GM12878 (cell line): ENCODE results near the gene ANKRD11. TPM values are rescaled to one million over a fixed set of nuclear protein-coding genes. Genes with fewer than 3 reads are reported as not detected.
"Not testable (repeated sequence)": the region's sequence is repeated elsewhere in the genome, so short reads cannot be mapped to it uniquely, and the experiment has no call there.

ENCODE experiments used
- ATAC-seq: fragments of 200-7000 bp; cut with Tn5 transposase; 3 replicates; pipeline ENCODE4 v1.9.1; 2020; ENCODE audit warnings: mild to moderate bottlenecking, moderate library complexity
- BruUV-seq: library from RNA; stranded (reverse); fragments of 400-500 nt; replicated peaks from 2 replicates; lab custom pipeline; 2021; lab: Mats Ljungman, UMichigan
- CTCF ChIA-PET: fragments of 300-600 bp; sonication (Branson Sonifier 250); formaldehyde crosslinking; extraction: SDS; loops from one replicate; lab custom pipeline; 2021; ENCODE audit warnings: inconsistent platforms; lab: Yijun Ruan, JAX
- POLR2A ChIA-PET: fragments of 350-600 bp; formaldehyde crosslinking; extraction: SDS; loops from one replicate; lab custom pipeline; 2021; ENCODE audit warnings: inconsistent platforms; lab: Charles Lee
- RAD21 ChIA-PET: fragments of 300-600 bp; sonication (Branson Sonifier 250); formaldehyde crosslinking; loops from one replicate; lab custom pipeline; 2023; ENCODE audit warnings: antibody characterized with exemption; ENCODE audit not compliant: unreplicated experiment; lab: Charles Lee
- SMC1A ChIA-PET: fragments of 300-600 bp; sonication (Branson Sonifier 250); formaldehyde crosslinking; loops from one replicate; lab custom pipeline; 2023; ENCODE audit not compliant: unreplicated experiment, uncharacterized antibody; lab: Charles Lee
- DNase-seq: peaks from one replicate; pipeline ENCODE4 v3.0.0-alpha.2; 2011; ENCODE audit warnings: low read depth, low spot score
- FAIRE-seq: peaks from 3 replicates; lab custom pipeline; 2011; peaks lifted over from hg19 to GRCh38; lab: Jason Lieb, UNC
- H2AFZ ChIP-seq: 2 replicates; pipeline ENCODE4 v1.6.0; 2011; ENCODE audit warnings: low read depth, low read length, control low read depth; ENCODE audit not compliant: control insufficient read depth
- H3K27ac ChIP-seq: 2 replicates; pipeline ENCODE4 v1.5.1; 2011; ENCODE audit warnings: control low read depth; ENCODE audit not compliant: control insufficient read depth, insufficient read depth
- H3K27me3 ChIP-seq, 2 experiments: replicated peaks in 1 of 2; 2 replicates each; pipeline versions ENCODE4 v1.6.0 to v1.6.1; 2011; ENCODE audit warnings: low read length in 1 of 2; ENCODE audit not compliant: control insufficient read depth in 2 of 2, insufficient read depth in 2 of 2
- H3K36me3 ChIP-seq, 2 experiments: 2 replicates each; pipeline ENCODE4 v1.5.1; 2011; ENCODE audit warnings: low read length in 1 of 2; ENCODE audit not compliant: control insufficient read depth in 2 of 2, insufficient read depth in 2 of 2
- H3K4me1 ChIP-seq: 2 replicates; pipeline ENCODE4 v1.6.1; 2011; ENCODE audit warnings: mild to moderate bottlenecking, low read length, moderate library complexity, mixed read lengths; ENCODE audit not compliant: control insufficient read depth, insufficient read depth
- H3K4me2 ChIP-seq: 2 replicates; pipeline ENCODE4 v1.6.0; 2011; ENCODE audit warnings: control low read depth; ENCODE audit not compliant: control insufficient read depth, insufficient read depth
- H3K4me3 ChIP-seq: fragments of 200-600 bp; sonication (generic); 2 replicates; pipeline ENCODE4 v1.5.1; 2016
- H3K79me2 ChIP-seq: 2 replicates; pipeline ENCODE4 v1.6.0; 2011; ENCODE audit warnings: low read length; ENCODE audit not compliant: control insufficient read depth, insufficient read depth
- H3K9ac ChIP-seq: 2 replicates; pipeline ENCODE4 v1.8.0; 2011; ENCODE audit warnings: low read length, control low read depth, mixed read lengths; ENCODE audit not compliant: control insufficient read depth, insufficient read depth
- H3K9me3 ChIP-seq: replicated peaks from 3 replicates; pipeline ENCODE4 v1.5.1; 2011; ENCODE audit warnings: mild to moderate bottlenecking, low read length; ENCODE audit not compliant: control insufficient read depth, insufficient read depth
- H4K20me1 ChIP-seq: 2 replicates; pipeline ENCODE4 v1.6.0; 2011; ENCODE audit not compliant: control insufficient read depth, insufficient read depth
- CEBPB ChIP-seq, 2 experiments: fragments of 150-350 bp in 1 of 2; IDR thresholded peaks; 2 replicates each; pipeline ENCODE4 v1.6.1; 2012 to 2014; ENCODE audit warnings: low read depth in 2 of 2, low read length in 2 of 2, borderline replicate concordance in 1 of 2, inconsistent platforms in 1 of 2
- IKZF1 ChIP-seq: fragments of 450-650 bp; conservative IDR thresholded peaks from 2 replicates; pipeline ENCODE4 v1.6.1; 2017; ENCODE audit warnings: antibody characterized with exemption, mild to moderate bottlenecking
- POLR2A ChIP-seq: IDR thresholded peaks from 2 replicates; pipeline ENCODE4 v1.6.1; 2011; ENCODE audit warnings: low read depth, mild to moderate bottlenecking, low read length
- RFX5 ChIP-seq: IDR thresholded peaks from 2 replicates; pipeline ENCODE4 v1.6.1; 2011; ENCODE audit warnings: low read depth, low read length, improper control_type of control experiment
- SPI1 ChIP-seq: IDR thresholded peaks from 2 replicates; pipeline ENCODE4 v1.6.1; 2011; ENCODE audit warnings: low read depth, mild to moderate bottlenecking, low read length, moderate library complexity, borderline replicate concordance; ENCODE audit not compliant: insufficient read depth
- USF1 ChIP-seq: IDR thresholded peaks from 2 replicates; pipeline ENCODE4 v1.6.1; 2011; ENCODE audit warnings: borderline replicate concordance, low read depth, mild to moderate bottlenecking, moderate library complexity, mixed read lengths, low read length; ENCODE audit not compliant: insufficient read depth; ENCODE audit errors: extremely low read length
- WGBS: methylation state at CpG from one replicate; pipeline ENCODE4 v1.1.6; 2016; ENCODE audit warnings: low lambda C conversion rate; ENCODE audit not compliant: insufficient replicate concordance, insufficient coverage; ENCODE audit errors: missing lambda C conversion rate; 5-methylcytosine and 5-hydroxymethylcytosine counted together
- in situ Hi-C: fragments of 300-500 bp; cut with MboI; formaldehyde crosslinking; loops from 9 replicates; pipeline ENCODE4 v1.14.3; 2018; ENCODE audit warnings: mixed read lengths
- intact Hi-C: fragments of 100-400 bp; cut with micrococcal nuclease; formaldehyde crosslinking; loops from one replicate; pipeline ENCODE4 v1.14.2; 2022; ENCODE audit not compliant: unreplicated experiment
- polyA plus RNA-seq, 11 experiments: library from polyadenylated mRNA; depleted of rRNA in 4 of 11; unstranded in 6 of 11; stranded (reverse) in 5 of 11; fragments of >200 nt; fragmentation: Nextera tagmentation in 4 of 11; fragmentation: Illumina TruSeq in 1 of 11; extraction: Ambion mirVana in 4 of 11; extraction: Trizol in 1 of 11; gene quantifications; 1 replicate in 1 of 11; 2 replicates in 10 of 11; pipeline versions ENCODE4 v1.2.1 to v1.2.3, GENCODE V29; 2011 to 2016; ENCODE audit warnings: inconsistent platforms in 2 of 11, missing spikeins in 2 of 11, low read depth in 1 of 11
- total RNA-seq, 4 experiments: library from RNA; depleted of rRNA in 3 of 4; stranded (reverse); fragments of >200 nt in 3 of 4; fragmentation: Illumina TruSeq in 1 of 4; extraction: Trizol in 1 of 4; gene quantifications; 2 replicates each; pipeline versions ENCODE4 v1.2.1 to v1.2.3, GENCODE V29; 2013 to 2021

The ANKRD11 gene
- total and polyA plus RNA-seq, 10 of the 15 experiments (the other 5 are each of a cell fraction or from before 2014, with no cell fraction given), result 5.1 to 103 (median 27.4) TPM

GRCh38 chr16:89389504-89390223 lies 100.7 kb downstream of the ANKRD11 start:
- CTCF ChIA-PET, result interaction anchor here (1.0 kb wide), 1 partner anchor 102 kb away, joined by 3 read pairs; no protein-coding TSS in a partner anchor
- BruUV-seq, H3K9me3 ChIP-seq, H2AFZ ChIP-seq, H3K4me2 ChIP-seq, H3K27ac ChIP-seq, intact Hi-C loops, FAIRE-seq, SMC1A ChIA-PET, in situ Hi-C loops, H3K27me3 ChIP-seq, H3K4me1 ChIP-seq, DNase-seq, H3K4me3 ChIP-seq, ATAC-seq, H3K9ac ChIP-seq, POLR2A ChIA-PET, RAD21 ChIA-PET: not testable (repeated sequence)
- WGBS, result 97% methylated on average over 40 of the region's 44 CpGs
- peaks cover 11% of the 10 kb centered on the region for H4K20me1 ChIP-seq
- peaks cover 78% of the 10 kb centered on the region for H3K79me2 ChIP-seq
- H3K36me3 ChIP-seq, result peaks cover 6 to 18% of the 10 kb centered on the region in 2 experiments

- DNase-seq, result no peak
- peaks cover 10% of the 10 kb centered on the region for H4K20me1 ChIP-seq
Measured at GRCh38 chr16:89388536-89388935, 101.8 kb downstream of the ANKRD11 start.

More at GRCh38 chr16:89388536-89388935, 101.8 kb downstream of the ANKRD11 start:
- Histone ChIP-seq H3K9ac (no peak overlapping the region), H3K4me1 (peaks cover 2% of the 10 kb centered on the region), H3K27me3 (no peaks in the 10 kb centered on the region), H3K9me3 (no peaks in the 10 kb centered on the region), H2AFZ (no peak overlapping the region), H3K4me3 (no peak overlapping the region), H3K27ac (no peak overlapping the region), H3K4me2 (no peak overlapping the region), H3K36me3 (peaks cover 6 to 13% of the 10 kb centered on the region in 2 experiments), H3K79me2 (peaks cover 80% of the 10 kb centered on the region)
- TF ChIP-seq USF1 (no peak), SPI1 (no peak), IKZF1 (no peak), RFX5 (no peak), POLR2A (no peak), CEBPB (IDR thresholded peaks at IDR 0.05; ENCODE audit: borderline replicate concordance in 1 of 2, low read depth in 2 of 2, low read length in 2 of 2) (no peak)
- POLR2A ChIA-PET, result no interaction called here
- SMC1A ChIA-PET, result no interaction called here
- RAD21 ChIA-PET, result no interaction called here
- in situ Hi-C loops, result no loop called here
- no peak for ATAC-seq
- FAIRE-seq, result no peak
- BruUV-seq, result no TSS peak
- CTCF ChIA-PET, result no interaction called here
- intact Hi-C loops, result no loop called here
- 99% methylated on average over 8 of the region's 9 CpGs for WGBS
